BE2C (cell line): ENCODE measurements around the gene SLBP.
A peak's percentile ranks its signal among the peaks of the same experiment; 100 is the strongest.

ENCODE experiments used
- DNase-seq: peaks from one replicate; pipeline ENCODE4 v3.0.0-alpha.2; 2020
- H3K27me3 ChIP-seq: fragments of 250-450 bp; sonication (Bioruptor Pico); 2 replicates; pipeline ENCODE4 v1.5.1; 2020; ENCODE audit warnings: mild to moderate bottlenecking
- H3K36me3 ChIP-seq: fragments of 250-450 bp; sonication (Bioruptor Pico); 2 replicates; pipeline ENCODE4 v1.5.1; 2020; ENCODE audit warnings: mild to moderate bottlenecking
- H3K4me1 ChIP-seq: fragments of 250-450 bp; sonication (Bioruptor Pico); 2 replicates; pipeline ENCODE4 v1.5.1; 2020
- H3K4me3 ChIP-seq: 2 replicates; pipeline ENCODE4 v1.5.1; 2011; ENCODE audit warnings: low read depth, low read length
- H3K9me3 ChIP-seq: fragments of 250-450 bp; sonication (Bioruptor Pico); 2 replicates; pipeline ENCODE4 v1.5.1; 2020
- TF ChIP-seq, protein P1 (sequence below): IDR thresholded peaks from 2 replicates; pipeline ENCODE4 v1.5.1; 2012; ENCODE audit warnings: mild to moderate bottlenecking, low read depth, low read length

Gene SLBP

DNA sequence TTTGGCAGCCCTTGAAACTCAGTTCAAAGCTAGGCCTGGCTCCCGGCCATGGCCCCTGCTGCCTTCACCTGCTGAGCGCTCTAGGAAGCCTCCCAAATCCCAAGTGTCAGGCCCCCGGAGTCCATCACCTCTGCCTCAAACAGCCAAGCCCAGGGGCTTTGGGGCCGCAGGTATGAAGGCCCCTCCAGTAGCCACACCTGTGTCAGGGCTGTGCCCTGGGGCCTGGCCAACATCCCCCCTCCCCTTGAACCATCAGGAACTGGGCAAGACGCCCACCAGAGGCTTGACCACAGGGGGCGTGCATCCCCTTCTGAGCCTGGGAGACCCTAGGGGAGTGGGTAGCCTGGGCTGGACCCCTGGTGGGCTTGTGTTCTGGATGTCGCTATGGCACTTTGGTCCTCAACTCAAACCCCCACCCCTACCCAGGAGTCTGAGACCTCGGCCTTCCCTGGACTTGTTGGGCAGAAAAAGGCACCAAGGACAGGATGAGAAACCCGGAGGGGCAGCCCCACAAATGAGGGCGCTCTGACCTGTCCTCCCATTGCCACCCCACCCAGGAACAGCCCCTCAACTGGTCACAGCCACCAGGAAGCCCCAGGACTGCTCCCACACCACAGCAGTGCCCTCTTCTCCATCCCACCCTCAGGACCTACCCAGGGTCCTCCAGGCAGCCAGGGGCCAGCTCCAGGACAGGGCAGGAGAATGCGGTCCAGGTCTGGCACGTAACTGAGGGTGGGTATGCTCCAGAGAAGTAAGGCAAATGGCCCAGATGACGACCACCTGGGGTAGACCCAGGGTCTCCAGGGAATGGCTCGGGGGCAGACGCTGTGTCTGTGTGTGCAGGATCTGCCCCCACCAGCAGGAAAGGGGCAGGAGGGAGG, 4.2 kb upstream of the SLBP start:
- Histone ChIP-seq H3K36me3 (peaks cover 25% of the 10 kb centered on the region), H3K4me3 (no peak overlapping the region), H3K9me3 (no peaks in the 10 kb centered on the region), H3K27me3 (no peaks in the 10 kb centered on the region), H3K4me1 (no peaks in the 10 kb centered on the region)
- TF ChIP-seq, protein P1, sequence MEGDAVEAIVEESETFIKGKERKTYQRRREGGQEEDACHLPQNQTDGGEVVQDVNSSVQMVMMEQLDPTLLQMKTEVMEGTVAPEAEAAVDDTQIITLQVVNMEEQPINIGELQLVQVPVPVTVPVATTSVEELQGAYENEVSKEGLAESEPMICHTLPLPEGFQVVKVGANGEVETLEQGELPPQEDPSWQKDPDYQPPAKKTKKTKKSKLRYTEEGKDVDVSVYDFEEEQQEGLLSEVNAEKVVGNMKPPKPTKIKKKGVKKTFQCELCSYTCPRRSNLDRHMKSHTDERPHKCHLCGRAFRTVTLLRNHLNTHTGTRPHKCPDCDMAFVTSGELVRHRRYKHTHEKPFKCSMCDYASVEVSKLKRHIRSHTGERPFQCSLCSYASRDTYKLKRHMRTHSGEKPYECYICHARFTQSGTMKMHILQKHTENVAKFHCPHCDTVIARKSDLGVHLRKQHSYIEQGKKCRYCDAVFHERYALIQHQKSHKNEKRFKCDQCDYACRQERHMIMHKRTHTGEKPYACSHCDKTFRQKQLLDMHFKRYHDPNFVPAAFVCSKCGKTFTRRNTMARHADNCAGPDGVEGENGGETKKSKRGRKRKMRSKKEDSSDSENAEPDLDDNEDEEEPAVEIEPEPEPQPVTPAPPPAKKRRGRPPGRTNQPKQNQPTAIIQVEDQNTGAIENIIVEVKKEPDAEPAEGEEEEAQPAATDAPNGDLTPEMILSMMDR = no peak
- no peak for DNase-seq

DNA sequence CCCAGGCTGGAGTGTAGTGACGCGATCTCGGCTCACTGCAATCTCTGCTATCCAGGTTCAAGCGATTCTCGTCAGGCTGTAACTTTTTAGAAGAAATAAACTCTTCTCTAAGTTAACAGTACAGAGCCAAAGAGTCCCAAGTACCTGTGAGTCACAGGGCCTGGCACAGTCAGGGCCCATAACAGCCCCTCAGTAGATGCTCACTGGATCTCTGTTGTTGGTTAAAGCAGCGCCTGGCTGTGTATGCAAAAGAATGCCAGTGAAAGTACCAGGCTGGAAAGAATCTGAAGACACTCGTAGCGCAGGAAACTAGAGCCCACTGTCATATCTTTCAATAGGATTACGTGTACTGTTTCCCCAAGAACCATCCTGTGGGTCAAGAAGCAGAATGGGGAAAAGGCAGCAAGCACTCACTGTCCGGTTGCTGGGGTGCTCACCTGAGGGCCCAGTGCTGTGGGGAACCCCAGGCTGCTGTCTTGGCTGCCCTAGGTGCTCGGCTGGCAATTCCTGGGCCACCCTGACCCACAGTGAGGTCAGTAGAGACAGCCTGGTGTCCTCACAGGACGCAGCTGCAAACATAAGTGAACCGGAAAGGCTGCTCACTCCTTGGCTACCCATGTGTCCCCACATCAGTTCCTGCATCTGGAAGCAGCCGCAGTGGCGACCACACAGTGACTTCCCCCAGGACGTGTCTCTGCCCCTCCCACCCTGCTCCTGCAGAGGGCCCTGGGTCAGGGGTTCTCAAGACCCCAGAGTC, 3.1 kb upstream of the SLBP start:
- TF ChIP-seq, protein P1 = no peak
- no peak for DNase-seq
- H3K9me3 ChIP-seq = no peaks in the 10 kb centered on the region
- peaks cover 2% of the 10 kb centered on the region; the same call in 1 of the 2 replicates for H3K4me1 ChIP-seq
- H3K4me3 ChIP-seq = no peak overlapping the region
- H3K27me3 ChIP-seq = no peaks in the 10 kb centered on the region
- H3K36me3 ChIP-seq = peaks cover 27% of the 10 kb centered on the region

DNA sequence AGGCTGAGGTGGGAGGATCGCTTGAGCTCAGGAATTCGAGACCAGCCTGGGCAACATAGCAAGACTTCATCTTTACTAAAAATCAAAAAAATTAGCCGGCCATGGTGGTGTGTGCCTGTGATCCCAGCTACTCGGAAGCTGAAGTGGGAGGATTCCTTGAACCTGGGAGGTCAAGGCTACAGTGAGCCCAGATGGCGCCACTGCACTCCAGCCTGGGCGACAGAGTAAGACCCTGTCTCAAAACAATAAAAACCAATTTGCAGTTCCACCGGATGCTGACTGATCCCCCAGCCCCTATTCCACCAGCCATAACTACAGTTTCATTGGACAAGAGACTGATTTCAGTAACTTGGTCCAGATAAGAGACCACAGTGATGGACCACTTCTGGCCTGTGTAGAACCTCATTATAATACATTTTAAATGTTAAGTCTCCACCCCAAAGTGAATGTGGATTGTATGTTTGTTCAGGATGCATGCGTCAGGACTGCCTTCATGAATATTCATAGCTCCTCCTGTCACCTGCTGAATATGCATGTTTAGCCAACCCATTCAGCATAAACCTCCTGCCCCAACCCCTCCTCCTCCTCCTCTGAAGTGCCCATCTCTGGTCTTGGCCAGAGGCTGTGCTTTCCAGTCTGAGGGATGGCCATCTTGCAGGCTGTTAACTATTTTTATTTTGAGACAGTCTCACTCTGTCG, 2.3 kb upstream of the SLBP start:
- TF ChIP-seq, protein P1 = no peak
- Histone ChIP-seq H3K4me1 (peaks cover 4% of the 10 kb centered on the region; the same call in 1 of the 2 replicates), H3K4me3 (no peak overlapping the region), H3K36me3 (peaks cover 33% of the 10 kb centered on the region), H3K27me3 (no peaks in the 10 kb centered on the region), H3K9me3 (no peaks in the 10 kb centered on the region)
- DNase-seq = no peak

DNA sequence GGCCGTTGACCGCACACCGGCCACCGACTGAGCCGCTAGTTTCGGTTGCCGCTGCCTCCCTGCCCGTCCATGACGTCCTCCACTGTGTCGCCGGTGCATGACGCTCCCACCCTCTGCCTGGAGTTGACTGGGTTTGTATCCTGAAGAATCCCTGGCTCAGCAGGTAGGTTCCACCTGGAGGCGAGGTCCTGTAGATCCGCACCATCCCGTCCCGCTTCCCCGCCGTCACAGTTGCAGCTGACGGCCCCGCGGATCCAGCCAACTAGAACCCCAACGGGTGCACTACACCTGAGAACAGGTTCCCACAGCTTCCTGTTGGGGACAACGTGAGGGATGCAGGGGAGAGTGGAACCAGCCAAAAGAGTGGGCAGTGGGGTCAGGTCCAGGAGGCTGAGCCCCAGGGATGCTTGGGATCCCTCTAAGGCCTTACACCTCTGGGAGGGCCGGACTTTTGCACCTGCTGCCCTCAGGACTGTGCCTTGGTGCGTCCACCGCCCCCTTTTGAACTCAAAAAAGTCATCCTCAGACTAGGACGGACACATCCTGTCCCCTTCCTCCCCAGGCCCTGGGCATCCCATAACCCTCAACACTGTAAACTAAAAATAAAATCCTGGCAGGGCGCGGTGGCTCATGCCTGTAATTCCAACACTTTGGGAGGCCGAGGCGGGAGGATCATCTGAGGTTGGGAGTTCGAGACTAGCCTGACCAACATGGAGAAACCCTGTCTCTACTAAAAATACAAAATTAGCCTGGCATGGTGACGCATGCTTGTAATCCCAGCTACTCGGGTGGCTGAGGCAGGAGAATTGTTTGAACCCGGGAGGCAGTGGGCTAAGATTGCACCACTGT, 1.1 kb upstream of the SLBP start:
- H3K9me3 ChIP-seq = no peaks in the 10 kb centered on the region
- peak overlapping the region; percentile 67 for H3K4me3 ChIP-seq
- no peak for DNase-seq
- peaks cover 6% of the 10 kb centered on the region for H3K4me1 ChIP-seq
- no peaks in the 10 kb centered on the region for H3K27me3 ChIP-seq
- TF ChIP-seq, protein P1 = no peak
- peaks cover 29% of the 10 kb centered on the region for H3K36me3 ChIP-seq

DNA sequence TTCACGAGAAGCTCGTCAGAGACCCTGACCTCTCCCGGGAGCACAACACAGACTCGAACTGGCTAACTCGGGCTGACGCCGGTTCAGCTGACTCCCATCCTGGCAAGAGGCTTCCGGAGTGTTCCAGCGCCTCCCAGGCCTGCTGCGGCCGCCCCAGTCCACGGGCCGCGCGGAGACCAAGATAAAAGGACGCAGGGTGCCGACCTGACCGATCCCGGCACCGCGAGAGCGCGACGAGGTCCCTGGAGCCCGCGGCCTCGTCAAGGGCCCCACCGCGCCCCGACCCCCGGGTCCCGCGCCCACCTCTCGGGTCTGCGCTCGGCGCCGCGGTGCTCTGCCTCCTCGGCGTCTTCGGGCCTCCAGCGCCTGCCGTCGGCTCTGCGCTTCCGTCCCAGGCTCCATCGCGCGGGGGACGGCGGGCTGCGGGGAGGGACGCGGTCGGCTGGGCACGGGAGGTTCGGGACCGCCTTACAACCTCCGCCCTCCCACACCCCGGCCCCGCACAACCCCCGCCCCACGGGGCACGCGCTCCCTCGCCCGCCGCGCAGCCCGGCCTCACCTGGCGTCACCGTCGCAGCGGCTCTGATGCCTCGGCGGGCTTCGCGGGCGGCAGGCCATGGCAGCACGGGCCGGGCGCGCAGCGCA, 426 bp downstream of the SLBP start:
- no peak for DNase-seq
- H3K27me3 ChIP-seq = no peaks in the 10 kb centered on the region
- peak overlapping the region; percentile 97 for H3K4me3 ChIP-seq
- H3K36me3 ChIP-seq = peaks cover 15% of the 10 kb centered on the region
- H3K4me1 ChIP-seq = peaks cover 6% of the 10 kb centered on the region
- TF ChIP-seq, protein P1 = no peak
- no peaks in the 10 kb centered on the region for H3K9me3 ChIP-seq
